Effector memory CD8-positive, alpha-beta T cell (primary cell): ENCODE results near the gene CES4A.
"Not testable (repeated sequence)": the region's sequence is repeated elsewhere in the genome, so short reads cannot be mapped to it uniquely, and the experiment has no call there.

ENCODE experiments used
- ATAC-seq: fragments of 150-1000 bp; cut with Tn5 transposase; replicated peaks from 2 replicates; pipeline ENCODE4 v1.10.0; 2021; ENCODE audit warnings: mild to moderate bottlenecking, moderate library complexity
- DNase-seq, 3 experiments: peaks; one replicate each; pipeline ENCODE4 v3.0.0; 2021
- H3K27ac Mint-ChIP-seq, 2 donors: one replicate each; pipeline ENCODE4 v1.8.0; 2022; ENCODE audit warnings: mild to moderate bottlenecking in 2 of 2, mixed read lengths in 2 of 2, moderate library complexity in 2 of 2
- H3K27me3 Mint-ChIP-seq, 2 donors: one replicate each; pipeline ENCODE4 v1.8.0; 2022; ENCODE audit warnings: mixed read lengths in 2 of 2
- H3K36me3 Mint-ChIP-seq: one replicate; pipeline ENCODE4 v1.8.0; 2022; ENCODE audit warnings: mild to moderate bottlenecking, moderate library complexity, mixed read lengths; ENCODE audit not compliant: insufficient read depth
- H3K4me1 Mint-ChIP-seq, 2 donors: one replicate each; pipeline ENCODE4 v1.8.0; 2022; ENCODE audit warnings: low read depth in 2 of 2, mixed read lengths in 2 of 2
- H3K4me3 Mint-ChIP-seq, 2 donors: one replicate each; pipeline ENCODE4 v1.8.0; 2022; ENCODE audit warnings: mild to moderate bottlenecking in 2 of 2, mixed read lengths in 2 of 2, moderate library complexity in 2 of 2
- H3K9me3 Mint-ChIP-seq, 2 donors: one replicate each; pipeline ENCODE4 v1.8.0; 2022; ENCODE audit warnings: mixed read lengths in 2 of 2

Gene CES4A

DNA sequence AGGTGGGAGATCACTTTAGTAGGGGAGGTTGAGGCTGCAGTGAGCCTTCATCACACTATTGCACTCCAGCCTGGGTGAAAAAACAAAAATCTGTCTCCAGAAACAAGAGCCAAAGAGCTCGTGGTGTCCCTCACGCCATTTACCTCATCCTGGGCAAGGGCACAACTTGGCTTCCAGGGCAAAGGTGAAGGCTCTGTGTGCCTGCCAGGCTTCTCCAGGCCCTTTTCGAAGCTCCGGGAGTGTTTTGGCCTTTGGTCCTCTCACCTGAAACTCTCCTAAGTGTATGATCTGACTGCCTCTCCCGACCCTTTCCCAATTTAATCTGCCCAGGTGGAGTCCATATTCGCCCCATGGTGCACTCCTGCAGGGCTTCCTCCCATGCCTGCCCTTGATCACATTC, 38.9 kb upstream of the CES4A start:
- H3K27ac Mint-ChIP-seq = no peak overlapping the region
- H3K9me3 Mint-ChIP-seq = no peaks in the 10 kb centered on the region
- DNase-seq = no peak
- H3K27me3 Mint-ChIP-seq = peaks cover 36 to 61% of the 10 kb centered on the region in 2 donors
- peaks cover 6% of the 10 kb centered on the region for H3K36me3 Mint-ChIP-seq
- no peak for ATAC-seq
- H3K4me1 Mint-ChIP-seq = peaks cover 23 to 26% of the 10 kb centered on the region in 2 donors
- peak overlapping the region in 1 of 2 donors; percentile 17 for H3K4me3 Mint-ChIP-seq

DNA sequence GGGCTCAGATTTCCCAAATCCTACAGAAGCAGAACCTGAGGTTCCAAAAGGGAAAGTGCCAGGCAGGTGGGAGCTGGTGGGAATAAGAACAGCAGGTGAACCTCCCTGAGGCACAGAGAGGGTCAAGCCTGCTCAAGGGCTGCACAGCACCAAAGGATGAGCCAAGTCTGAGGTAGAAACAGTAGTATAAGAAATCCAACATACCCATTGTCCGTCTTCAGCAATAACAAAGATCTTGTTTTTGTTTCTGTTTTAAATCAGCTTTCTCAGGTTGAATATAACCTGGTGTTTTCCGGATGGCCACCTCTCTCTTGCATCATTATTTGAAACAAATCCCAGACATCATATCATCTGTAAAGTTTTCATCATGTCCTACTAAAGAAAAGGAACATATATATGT, 38.0 kb upstream of the CES4A start:
- Mint-ChIP-seq H3K36me3 (peaks cover 3% of the 10 kb centered on the region), H3K27me3 (peaks cover 36 to 66% of the 10 kb centered on the region in 2 donors), H3K4me1 (peaks cover 23 to 26% of the 10 kb centered on the region in 2 donors), H3K4me3 (no peak overlapping the region), H3K9me3 (no peaks in the 10 kb centered on the region), H3K27ac (no peak overlapping the region)
- DNase-seq (no peak), ATAC-seq (no peak)

DNA sequence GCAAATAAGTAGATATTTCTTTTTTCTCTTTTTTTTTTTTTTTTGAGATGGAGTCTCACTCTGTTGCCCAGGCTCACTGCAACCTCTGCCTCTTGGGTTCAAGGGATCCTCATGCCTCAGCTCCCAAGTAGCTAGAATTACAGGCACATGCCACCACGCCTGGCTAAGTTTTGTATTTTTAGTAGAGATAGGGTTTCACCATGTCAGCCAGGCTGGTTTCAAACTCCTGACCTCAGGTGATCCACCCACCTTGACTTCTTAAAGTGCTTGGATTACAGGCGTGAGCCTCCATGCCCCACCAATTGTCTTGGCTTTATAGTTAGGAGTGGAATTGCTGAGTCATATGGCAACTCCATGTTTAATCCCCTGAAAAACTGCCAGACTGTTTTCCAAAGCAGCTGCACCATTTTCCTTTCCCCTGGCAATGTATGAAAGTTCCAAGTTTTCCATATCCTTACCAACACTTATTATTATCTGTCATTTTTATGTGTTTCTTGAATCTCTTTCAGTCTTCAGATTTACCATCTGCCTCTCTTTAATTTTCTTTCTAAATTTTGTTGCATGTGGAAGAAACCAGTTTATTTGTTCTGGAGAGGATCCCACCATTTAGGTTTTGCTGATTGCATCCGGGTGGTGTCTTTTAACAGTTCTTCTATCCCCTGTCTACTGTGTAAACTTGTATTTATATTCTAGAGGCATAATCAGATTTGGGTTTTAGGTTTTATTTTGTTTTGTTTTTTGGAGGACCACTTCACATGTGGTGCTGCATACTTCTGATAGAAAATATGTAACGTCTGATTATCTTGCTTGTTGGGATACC, 37.2 kb upstream of the CES4A start:
- DNase-seq (no peak), ATAC-seq (no peak)
- Mint-ChIP-seq H3K9me3 (no peaks in the 10 kb centered on the region), H3K27ac (no peak overlapping the region), H3K36me3 (peaks cover 3% of the 10 kb centered on the region), H3K27me3 (peaks cover 36 to 73% of the 10 kb centered on the region in 2 donors), H3K4me3 (no peak overlapping the region), H3K4me1 (peaks cover 23 to 26% of the 10 kb centered on the region in 2 donors)

DNA sequence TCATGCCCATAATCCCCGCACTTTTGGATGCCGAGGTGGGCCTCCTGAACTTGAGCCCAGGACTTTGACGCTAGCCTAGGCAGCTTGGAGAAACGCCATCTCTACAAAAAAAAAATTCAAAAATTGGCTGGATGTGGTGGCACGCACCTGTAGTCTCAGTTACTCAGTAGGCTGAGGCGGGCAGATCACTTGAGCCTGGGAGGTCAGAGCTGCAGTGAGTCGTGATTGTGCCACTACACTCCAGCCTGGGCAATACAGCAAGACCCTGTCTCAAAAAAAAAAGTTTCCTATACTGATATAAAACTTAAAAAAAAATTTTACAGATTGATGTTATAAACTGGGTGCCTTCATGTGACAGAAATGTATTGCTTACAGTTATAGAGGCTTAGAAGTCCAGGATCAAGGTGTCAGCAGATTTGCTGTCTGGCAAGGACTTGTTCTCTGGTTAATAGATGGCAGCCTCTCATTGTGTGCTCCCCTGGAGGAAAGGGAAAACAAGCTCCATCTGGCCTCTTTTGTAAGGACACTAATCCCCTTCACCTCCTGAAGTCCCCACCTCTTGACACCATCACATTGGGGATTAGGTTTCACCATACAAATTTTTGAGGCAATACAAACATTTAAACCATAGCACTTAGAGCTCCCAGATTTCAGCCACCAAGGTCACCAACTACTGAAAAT, 35.8 kb upstream of the CES4A start:
- H3K36me3 Mint-ChIP-seq = peaks cover 3% of the 10 kb centered on the region
- H3K4me3 Mint-ChIP-seq = no peak overlapping the region
- no peak for DNase-seq
- H3K9me3 Mint-ChIP-seq = no peaks in the 10 kb centered on the region
- H3K27ac Mint-ChIP-seq = no peak overlapping the region
- peaks cover 36 to 76% of the 10 kb centered on the region in 2 donors for H3K27me3 Mint-ChIP-seq
- peaks cover 16 to 18% of the 10 kb centered on the region in 2 donors for H3K4me1 Mint-ChIP-seq
- ATAC-seq = no peak

DNA sequence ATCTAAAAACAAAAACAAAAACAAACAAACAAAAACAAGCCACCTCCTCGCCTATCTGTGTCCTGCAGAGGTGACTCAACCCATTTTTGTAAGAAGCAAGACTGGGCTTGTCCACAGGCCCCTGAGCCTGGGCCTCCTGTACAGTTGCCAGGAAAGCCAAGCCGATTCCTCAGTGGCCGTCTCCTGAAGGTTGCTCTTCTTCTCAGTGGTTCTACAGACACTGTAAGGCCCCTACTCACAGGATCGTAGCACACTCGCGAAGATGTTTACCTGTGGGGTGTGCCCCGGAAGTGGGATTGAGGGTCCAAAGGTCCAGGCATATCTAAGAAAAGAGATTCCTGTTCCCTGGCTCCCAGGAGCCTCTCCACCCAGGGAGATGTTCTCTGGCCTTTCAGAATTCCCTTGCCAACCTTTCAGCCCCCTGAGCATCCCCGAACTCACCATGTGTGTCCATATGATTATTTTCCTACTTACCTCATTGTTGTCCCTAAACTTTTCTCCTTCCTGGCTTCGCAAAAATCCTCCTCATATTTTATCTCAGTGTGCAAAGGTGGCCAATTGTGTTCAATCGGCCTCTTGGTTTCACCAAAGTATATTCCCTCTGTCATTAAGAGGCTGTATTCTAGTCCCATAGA, 34.8 kb upstream of the CES4A start:
- no peak for DNase-seq
- ATAC-seq = no peak
- H3K36me3 Mint-ChIP-seq = peaks cover 3% of the 10 kb centered on the region
- no peak overlapping the region for H3K27ac Mint-ChIP-seq
- peaks cover 33 to 80% of the 10 kb centered on the region in 2 donors for H3K27me3 Mint-ChIP-seq
- peaks cover 6 to 9% of the 10 kb centered on the region in 2 donors for H3K4me1 Mint-ChIP-seq
- no peaks in the 10 kb centered on the region for H3K9me3 Mint-ChIP-seq
- H3K4me3 Mint-ChIP-seq = no peak overlapping the region

DNA sequence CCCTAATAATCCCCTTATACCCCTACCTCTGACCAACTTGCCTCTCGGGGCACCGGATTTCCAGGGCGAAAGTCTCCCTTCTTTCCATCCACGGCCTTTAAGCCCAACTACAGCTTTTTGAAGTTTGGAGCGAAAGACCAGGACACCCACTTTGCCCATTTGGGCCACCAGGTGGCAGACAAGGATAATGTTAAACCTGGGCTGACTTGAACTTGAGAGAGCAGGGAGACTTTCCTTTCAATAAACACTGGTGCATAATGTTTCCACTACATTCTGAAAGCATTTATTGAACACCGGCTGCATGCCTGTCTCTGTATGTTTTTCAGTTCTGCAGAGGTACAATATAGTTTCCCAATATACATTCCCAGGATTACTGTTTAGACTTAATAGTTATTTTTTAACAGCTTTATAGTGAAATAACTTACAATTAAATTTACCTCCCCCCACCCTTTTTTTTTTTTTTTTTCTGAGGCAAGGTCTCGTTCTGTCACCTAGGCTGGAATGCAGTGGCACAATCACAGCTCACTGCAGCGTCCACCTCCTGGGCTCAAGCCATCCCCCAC, 34.2 kb upstream of the CES4A start:
- ATAC-seq (peak; percentile 83), DNase-seq (peak; percentile 65 to 77 (median 66))
- Mint-ChIP-seq H3K4me1 (peaks cover 3 to 5% of the 10 kb centered on the region in 2 donors), H3K4me3 (no peak overlapping the region), H3K9me3 (no peaks in the 10 kb centered on the region), H3K27me3 (peaks cover 27 to 74% of the 10 kb centered on the region in 2 donors), H3K36me3 (peaks cover 3% of the 10 kb centered on the region), H3K27ac (no peak overlapping the region)

DNA sequence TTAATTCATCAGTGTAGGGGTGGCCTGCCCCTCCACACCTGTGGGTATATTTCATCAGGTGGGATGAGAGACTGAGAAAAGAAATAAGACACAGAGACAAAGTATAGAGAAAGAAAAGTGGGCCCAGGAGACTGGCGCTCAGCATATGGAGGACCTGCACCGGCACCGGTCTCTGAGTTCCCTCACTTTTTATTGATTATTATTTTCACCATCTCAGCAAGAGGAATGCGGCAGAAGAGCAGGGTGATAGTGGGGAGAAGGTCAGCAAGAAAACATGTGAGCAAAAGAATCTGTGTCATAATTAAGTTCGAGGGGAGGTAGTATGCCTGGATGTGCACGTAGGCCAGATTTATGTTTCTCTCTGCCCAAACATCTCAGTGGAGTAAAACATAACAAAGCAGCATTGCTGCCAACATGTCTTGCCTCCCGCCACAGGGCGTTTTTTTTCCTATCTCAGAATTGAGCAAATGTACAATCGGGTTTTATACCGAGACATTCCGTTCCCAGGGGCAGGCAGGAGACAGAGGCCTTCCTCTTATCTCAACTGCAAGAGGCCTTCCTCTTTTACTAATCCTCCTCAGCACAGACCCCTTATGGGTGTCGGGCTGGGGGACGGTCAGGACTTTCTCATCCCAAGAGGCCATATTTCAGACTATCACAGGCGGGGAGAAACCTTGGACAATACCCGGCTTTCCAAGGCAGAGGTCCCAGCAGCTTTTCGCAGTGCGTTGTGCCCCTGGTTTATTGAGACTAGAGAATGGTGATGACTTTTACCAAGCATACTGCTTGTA, 32.8 kb upstream of the CES4A start:
- not testable (repeated sequence) for H3K36me3 Mint-ChIP-seq, ATAC-seq, H3K4me1 Mint-ChIP-seq, H3K4me3 Mint-ChIP-seq, H3K9me3 Mint-ChIP-seq, H3K27ac Mint-ChIP-seq, DNase-seq
- H3K27me3 Mint-ChIP-seq = peaks cover 19 to 60% of the 10 kb centered on the region in 2 donors

DNA sequence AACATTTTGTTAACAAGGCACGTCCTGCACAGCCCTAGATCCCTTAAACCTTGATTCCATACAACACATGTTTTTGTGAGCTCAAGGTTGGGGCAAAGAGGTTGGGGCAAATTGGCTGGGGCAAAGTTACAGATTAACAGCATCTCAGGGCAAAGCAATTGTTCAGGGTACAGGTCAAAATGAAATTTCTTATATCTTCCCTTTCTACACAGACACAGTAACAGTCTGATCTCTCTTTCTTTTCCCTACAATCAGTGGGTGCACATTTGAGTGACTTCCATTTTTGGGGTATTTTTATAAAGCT, 32.3 kb upstream of the CES4A start:
- H3K27me3 Mint-ChIP-seq = peaks cover 18 to 55% of the 10 kb centered on the region in 2 donors
- not testable (repeated sequence) for H3K36me3 Mint-ChIP-seq, H3K4me1 Mint-ChIP-seq, DNase-seq, H3K9me3 Mint-ChIP-seq, ATAC-seq, H3K27ac Mint-ChIP-seq, H3K4me3 Mint-ChIP-seq

DNA sequence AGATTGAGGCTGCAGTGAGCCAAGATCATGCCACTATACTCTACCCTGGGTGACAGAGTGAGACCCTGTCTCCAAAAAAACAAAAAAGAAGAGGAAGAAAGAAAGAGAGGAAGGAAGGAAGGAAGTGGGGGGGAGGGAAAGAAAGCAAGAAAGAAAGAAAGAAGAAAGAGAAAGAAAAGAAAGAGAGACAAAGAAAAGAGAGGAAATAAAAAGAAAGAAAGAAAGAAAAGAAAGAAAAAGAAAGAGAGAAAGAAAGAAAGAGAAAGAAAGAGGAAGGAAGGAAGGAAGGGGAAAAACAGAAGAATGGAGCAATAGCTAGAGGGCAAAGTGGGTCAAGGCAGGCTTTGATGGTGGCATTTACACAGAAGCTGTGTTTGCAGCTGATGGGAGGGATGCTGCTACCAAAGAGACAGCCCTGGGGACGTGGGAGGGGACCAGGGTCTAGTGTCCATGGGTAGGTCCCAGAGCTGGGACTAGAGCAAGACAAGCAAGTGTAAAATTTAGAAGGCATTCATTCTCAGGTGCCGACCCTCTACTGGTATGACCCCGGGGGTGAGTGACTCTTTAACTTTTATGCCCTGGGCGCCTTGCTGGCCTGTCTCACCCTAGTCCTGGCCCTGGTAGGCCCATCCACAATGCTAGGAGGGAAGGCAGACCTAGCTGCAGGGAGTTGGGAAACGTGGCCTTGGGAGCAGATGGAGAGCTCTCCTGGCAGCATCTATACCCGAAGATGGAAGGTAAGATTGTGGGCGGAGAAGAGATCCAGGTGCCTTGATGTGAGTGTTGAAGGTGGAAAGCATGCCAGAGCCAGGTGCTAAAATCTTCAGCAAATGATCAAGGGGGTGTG, 29.3 kb upstream of the CES4A start:
- no peak overlapping the region for H3K27ac Mint-ChIP-seq

DNA sequence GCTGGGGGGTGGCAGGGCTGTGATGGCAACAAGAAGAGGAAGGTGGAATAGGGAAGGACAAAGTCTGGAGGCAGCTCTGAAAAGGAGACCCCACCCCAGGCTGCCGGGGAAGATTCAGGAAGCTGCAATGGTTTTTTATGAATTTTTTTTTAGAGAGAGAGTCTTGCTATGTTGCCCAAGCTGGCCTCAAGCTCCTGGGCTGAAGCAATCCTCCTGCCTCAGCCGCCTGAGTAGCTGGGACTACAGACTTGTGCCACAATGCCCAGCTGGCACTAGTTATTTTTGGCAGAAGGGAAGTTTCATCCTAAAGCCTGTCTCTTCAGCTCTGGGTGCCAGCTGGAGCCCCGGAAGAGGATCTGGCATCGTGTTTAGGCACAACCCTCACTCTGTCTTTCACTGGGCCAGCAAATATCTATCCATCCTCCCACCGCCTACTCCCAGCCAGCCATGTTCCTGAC, 28.7 kb upstream of the CES4A start:
- H3K4me3 Mint-ChIP-seq = no peak overlapping the region
- ATAC-seq = no peak
- peaks cover 2 to 29% of the 10 kb centered on the region in 2 donors for H3K27me3 Mint-ChIP-seq
- H3K9me3 Mint-ChIP-seq = no peaks in the 10 kb centered on the region
- no peaks in the 10 kb centered on the region for H3K36me3 Mint-ChIP-seq
- peak overlapping the region in 1 of 2 donors; percentile 76 for H3K27ac Mint-ChIP-seq
- no peak for DNase-seq
- H3K4me1 Mint-ChIP-seq = peaks cover 0 to 5% of the 10 kb centered on the region in 2 donors

More for the DNA sequence above, 29.3 kb upstream of the CES4A start:
- Mint-ChIP-seq H3K4me3 (no peak overlapping the region), H3K9me3 (no peaks in the 10 kb centered on the region), H3K4me1 (peaks cover under 1 to 5% of the 10 kb centered on the region in 2 donors), H3K36me3 (peaks cover under 1% of the 10 kb centered on the region), H3K27me3 (peaks cover 2 to 26% of the 10 kb centered on the region in 2 donors)
- ATAC-seq = no peak
- DNase-seq = no peak

DNA sequence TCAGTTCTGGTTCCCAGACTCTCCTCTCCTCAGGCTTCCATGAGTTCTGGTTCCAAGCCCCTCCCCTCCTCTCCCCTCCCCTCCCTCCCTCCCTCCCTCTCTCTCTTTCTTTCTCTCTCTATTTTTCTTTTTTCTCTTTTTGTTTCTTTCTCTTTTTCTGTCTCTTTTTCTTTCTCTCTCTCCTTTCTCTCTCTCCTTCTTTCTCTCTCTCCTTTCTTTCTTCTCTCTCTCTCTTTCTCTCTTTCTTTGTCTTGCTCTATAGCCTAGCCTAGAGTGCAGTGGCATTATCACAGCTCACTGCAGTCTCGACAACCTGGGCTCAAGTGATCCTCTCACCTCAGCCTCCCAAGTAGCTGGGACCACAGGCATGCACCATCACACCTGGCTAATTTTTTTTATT, 28.1 kb upstream of the CES4A start:
- DNase-seq (no peak), ATAC-seq (no peak)
- no peak overlapping the region for H3K4me3 Mint-ChIP-seq
- H3K4me1 Mint-ChIP-seq = peaks cover 0 to 5% of the 10 kb centered on the region in 2 donors
- H3K27ac Mint-ChIP-seq = peak overlapping the region in 1 of 2 donors; percentile 76
- no peaks in the 10 kb centered on the region for H3K9me3 Mint-ChIP-seq
- no peaks in the 10 kb centered on the region for H3K36me3 Mint-ChIP-seq
- peaks cover 7 to 31% of the 10 kb centered on the region in 2 donors for H3K27me3 Mint-ChIP-seq

DNA sequence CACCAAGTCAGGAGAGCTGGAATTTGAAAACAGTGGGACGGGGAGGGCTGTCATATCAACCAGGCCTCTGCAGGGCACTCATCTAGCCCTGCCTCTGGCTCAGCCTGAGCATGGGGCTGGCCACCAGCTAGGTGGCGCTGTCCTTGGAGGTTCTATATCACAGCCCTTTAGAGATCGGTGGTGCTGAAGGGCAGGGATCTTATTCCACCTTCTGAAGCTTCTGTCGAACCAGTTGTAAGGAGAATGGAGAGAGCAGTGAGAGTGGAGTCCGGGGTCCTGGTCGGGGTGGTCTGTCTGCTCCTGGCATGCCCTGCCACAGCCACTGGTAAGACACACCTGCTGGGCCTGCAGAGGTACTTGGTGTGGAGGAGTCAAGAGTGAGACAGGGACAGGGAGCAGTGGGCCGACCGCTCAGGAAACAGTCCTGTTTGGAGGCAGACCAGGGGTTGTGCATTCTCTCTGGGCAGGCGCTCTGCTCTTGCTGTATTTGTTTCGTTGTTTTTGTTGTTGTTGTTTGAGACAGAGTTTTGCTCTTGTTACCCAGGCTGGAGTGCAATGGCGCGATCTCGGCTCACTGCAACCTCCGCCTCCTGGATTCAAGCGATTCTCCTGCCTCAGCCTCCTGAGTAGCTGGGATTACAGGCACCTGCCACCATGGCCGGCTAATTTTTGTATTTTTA, 27.2 kb upstream of the CES4A start, which contains the start of gene CES3:
CES3 (plus strand) TSS at position 202 of the 680 bp plus-strand sequence; CDS start at position 244, 42 bp downstream.
- Mint-ChIP-seq H3K27ac (peak within 1 kb of the TSS in 1 of 2 donors; percentile 76), H3K4me3 (no peak within 1 kb of the TSS), H3K27me3 (peaks cover 7 to 25% of the 10 kb centered on the region in 2 donors), H3K36me3 (no peaks in the 10 kb centered on the region), H3K4me1 (peaks cover 0 to 5% of the 10 kb centered on the region in 2 donors), H3K9me3 (no peaks in the 10 kb centered on the region)
- ATAC-seq (peak; percentile 96), DNase-seq (peak; percentile 42 to 47 (median 44))
